GM10266 (cell line): ENCODE measurements around the gene KCP.

Source experiments
- DNase-seq: peaks from one replicate; pipeline ENCODE4 v3.0.0; 2012; ENCODE audit errors: extremely low spot score
- CTCF ChIP-seq: IDR thresholded peaks from 2 replicates; pipeline ENCODE4 v1.5.1; 2012; ENCODE audit warnings: mild to moderate bottlenecking, low read depth; ENCODE audit not compliant: control insufficient read depth, insufficient read depth; ENCODE audit errors: missing control alignments

KCP gene

GRCh38 chr7:128849156-128849515 is 61.4 kb downstream of the KCP start:
- TF ChIP-seq CTCF: no peak
- no peak for DNase-seq

- no peak for DNase-seq
- TF ChIP-seq CTCF: no peak
Observed at GRCh38 chr7:128848289-128849155, 62.0 kb downstream of the KCP start.

- no peak for DNase-seq
- no peak for TF ChIP-seq CTCF
Observed at GRCh38 chr7:128847721-128848211, 62.7 kb downstream of the KCP start.

- TF ChIP-seq CTCF: no peak
- DNase-seq: no peak
Observed at GRCh38 chr7:128846781-128847444, 63.6 kb downstream of the KCP start.

- DNase-seq: no peak
- no peak for TF ChIP-seq CTCF
Observed at GRCh38 chr7:128845987-128846386, 64.5 kb downstream of the KCP start.

GRCh38 chr7:128845475-128845874 is 65.0 kb downstream of the KCP start:
- DNase-seq: no peak
- TF ChIP-seq CTCF: no peak
